HG02970 (cell line): Measurements from ENCODE around the gene EXOSC1.
"Not testable (repeated sequence)": the region's sequence is repeated elsewhere in the genome, so short reads cannot be mapped to it uniquely, and the experiment has no call there.

Source experiments
- ATAC-seq: cut with Tn5 transposase; IDR thresholded peaks from one replicate; pipeline ENCODE4 v1.9.1; 2021; ENCODE audit warnings: mild to moderate bottlenecking, moderate library complexity, moderate number of reproducible peaks; ENCODE audit not compliant: unreplicated experiment, low FRiP score

The EXOSC1 gene

DNA sequence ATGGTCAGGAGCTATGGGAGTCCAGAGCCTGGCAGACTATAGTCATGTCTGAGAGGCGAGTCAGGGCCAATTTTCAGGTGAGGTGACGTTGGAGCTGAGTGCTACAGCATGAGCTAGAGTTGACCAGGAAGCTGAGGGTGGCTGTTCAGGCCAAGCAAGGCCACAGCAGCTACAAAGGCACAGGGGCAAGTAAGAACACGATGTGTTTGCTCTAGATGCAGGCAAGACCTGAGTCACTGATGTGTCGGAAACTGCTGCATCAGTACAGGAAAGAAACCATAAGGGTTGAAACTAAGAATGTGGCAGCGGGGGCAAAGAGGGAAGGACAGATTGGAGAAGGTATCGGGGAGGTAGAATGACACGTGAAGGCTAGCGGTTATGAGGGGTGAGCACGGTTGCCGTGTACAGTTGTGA, 32.9 kb downstream of the EXOSC1 start:
- no peak for ATAC-seq

DNA sequence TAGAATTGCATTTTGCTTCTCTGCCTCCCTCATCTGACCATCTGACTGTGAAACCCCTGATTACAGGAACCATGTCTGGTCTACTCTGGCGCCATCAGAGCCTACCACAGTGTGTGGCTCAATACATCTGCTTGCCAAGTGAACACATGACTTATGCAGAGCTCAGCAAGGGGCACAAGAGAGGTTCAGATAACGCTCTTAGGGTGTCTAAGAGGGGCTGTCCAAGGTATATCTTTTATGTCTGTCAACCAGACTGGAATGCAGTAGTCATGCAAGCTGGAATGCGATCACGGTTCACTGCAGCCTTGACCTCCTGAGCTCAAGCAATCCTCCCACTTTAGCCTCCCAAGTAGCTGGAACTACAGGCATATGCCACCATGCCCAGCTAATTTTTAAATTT, 34.4 kb downstream of the EXOSC1 start:
- ATAC-seq, result no peak

DNA sequence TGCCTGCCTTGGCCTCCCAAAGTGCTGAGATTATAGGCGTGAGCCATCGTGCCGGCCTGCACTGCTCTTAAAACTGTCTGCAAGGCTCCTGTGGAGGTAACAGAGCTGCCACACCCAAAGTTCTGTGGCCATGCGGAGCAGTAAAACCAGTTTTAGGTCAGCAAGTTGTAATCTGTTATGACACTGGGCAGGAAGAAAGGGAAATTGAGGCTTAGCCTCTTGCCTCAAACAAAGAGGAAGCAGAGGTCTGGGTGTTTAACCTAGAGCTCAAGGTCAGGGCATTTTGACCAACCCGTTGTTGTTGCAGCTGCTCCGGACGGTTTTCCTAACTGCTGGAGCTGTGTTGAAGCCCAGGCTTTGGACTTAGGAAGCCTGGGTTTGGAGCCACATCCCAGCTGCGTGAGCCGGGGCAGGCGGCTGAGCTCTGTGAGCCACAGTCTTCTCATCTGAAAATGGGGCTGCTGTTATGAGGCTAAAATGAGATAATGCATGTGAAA, 37.3 kb downstream of the EXOSC1 start:
- no peak for ATAC-seq

DNA sequence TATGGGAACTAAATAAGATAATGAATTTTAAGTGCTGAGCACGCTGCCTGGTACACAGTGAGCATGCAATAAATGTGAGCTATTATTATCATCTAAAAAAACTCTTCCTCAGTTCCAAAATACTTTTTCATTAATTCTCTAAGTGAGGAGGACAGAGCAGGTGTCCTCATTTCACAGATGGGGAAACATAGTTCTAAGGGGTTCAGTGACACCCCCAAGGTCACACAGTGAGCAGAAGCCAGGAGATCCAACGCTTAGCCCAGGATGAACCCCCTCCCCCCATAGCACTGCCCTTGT, 37.9 kb downstream of the EXOSC1 start:
- no peak for ATAC-seq

DNA sequence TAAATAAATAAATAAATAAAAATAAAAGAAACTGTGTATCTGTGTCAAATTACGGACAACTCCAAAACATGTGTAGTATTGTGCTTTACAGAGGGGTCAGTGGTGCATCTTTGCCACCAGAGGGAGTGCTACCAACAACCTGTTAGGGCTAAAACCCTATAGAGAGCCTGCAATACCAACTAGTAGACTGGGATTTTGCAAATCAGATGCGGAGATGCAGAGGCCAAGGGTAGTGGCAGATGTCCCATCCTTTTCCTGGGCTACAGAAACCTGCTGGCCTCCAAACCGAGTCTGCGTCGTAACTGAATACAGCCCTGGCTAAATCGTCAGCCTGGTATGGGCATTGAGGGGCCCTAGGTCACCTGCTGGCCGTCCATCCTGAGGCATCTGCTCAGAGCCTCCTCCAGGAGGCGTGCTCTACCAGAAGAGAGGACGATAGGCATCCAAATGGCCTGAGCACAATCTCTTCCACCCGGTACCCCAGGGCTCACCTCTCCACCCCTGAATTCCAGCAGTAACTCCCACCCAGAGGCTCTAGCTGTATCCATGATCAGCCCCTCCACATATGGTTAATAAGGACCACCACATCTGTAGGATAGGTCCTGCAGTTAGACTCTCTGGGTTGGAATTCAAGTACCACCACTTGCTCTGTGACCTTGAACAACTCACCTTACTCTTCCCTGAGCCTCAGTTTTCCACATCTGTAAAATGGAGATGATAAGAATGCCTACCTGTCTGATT, 38.4 kb downstream of the EXOSC1 start:
- ATAC-seq, result peak; percentile 65

DNA sequence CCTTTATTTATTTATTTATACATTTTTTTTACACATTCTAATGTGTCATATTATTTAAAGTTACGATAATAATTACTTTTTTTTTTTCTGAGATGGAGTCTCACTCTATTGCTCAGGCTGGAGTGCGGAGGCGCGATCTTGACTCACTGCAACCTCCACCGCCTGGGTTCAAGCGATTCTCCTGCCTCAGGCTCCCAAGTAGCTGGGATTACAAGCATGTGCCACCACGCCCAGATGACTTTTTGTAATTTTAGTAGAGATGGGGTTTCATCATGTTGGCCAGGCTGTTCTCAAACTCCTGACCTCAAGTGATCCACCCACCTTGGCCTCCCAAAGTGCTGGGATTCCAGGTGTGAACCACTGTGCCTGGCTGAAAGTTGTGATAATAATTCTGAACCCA, 39.3 kb downstream of the EXOSC1 start:
- ATAC-seq, result not testable (repeated sequence)

DNA sequence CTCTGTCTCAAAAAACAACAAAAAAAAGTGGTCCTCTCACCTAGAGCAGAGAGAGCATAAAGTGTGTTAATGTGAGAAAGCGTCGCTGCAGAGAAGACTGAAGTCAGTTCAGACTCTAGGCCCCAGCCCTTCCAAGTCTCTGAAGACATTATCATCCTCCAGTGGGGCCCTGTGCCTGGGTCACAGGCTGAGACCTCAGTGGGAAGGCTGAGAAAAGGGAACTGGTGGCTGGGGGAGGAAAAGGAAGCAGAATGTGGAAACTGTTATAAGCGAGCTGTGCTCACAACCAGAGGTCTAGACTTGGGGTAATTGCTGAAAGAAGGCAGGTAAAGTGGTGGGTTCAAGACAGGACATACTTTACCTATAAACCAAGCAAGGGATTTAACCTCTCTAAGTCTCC, 39.7 kb downstream of the EXOSC1 start:
- no peak for ATAC-seq

DNA sequence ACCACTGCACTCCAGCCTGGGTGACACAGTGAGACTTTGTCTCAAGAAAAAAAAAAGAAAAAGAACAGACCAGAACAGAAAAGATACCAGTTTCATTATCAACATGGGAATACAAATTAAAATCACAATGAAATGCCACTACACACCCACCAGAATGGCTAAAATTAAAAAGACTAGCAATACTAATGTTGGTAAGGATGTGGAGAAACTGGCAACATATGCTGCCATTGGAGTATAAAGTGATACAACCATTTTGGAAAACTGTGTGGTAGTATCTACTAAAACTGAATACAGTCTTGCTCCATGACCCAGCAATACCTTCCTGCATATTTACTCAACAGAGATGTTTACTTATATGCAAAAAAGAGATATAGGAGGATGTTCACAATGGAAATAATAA, 41.8 kb downstream of the EXOSC1 start:
- ATAC-seq, result no peak

DNA sequence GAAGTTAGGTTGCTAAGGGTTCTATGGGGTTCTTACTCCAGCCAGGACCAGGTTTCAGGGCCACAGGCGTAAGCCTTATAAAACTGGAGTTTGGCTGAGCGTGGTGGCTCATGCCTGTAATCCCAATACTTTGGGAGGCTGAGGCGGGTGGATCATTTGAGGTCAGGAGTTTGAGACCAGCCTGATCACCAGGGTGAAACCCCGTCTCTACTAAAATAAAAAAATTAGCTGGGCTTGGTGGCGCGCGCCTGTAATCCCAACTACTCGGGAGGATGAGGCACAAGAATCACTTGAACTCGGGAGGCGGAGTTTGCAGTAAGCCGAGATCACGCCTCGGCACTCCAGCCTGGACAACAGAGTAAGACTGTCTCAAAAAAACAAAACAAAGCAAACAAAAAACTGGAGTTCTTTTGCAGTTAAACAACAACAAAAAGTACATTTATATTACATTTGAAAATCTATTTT, 44.3 kb downstream of the EXOSC1 start:
- no peak for ATAC-seq

DNA sequence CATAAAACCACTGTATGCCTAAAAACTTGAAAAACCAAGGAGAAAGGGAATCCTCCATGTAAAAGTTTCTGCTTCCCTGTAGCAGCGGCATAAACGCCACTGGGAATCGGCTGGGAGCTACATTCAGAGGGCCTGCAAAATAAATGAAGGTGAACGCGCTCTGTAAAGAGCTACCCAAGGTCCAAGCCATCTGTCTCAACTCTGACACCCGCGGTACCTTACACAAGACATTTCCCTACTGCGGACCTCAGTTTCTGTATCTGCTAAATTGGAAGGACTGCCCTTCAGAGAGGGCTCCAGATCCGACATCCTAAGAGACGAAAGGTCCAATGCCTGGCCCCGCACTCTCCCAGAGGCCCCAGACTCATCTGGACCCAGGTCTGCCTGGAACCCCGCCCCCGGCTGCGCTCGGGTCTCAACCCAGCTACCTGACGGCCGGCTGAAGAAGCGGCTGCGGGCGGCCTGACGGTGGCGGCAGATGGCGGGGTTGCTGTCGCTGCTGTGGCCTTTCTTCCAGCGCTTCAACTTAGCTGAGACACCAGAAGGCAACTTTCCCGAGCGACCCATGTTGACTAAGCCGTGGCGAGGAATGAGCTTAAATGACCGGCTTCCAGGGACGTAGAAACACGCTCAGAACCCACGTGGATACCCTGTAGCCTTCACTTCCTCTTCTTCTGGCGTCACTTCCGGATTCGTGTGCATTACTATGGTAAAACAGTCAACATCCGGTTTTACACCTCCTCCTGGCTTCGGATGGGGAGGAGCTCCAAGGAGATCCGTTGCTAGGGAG, 44.9 kb downstream of the EXOSC1 start, which contains the start of gene RRP12:
TSS of gene RRP12 (minus strand) at position 676 of the 790 bp plus-strand sequence. CDS start at position 567, 109 bp downstream.
- peak; percentile 87 for ATAC-seq

DNA sequence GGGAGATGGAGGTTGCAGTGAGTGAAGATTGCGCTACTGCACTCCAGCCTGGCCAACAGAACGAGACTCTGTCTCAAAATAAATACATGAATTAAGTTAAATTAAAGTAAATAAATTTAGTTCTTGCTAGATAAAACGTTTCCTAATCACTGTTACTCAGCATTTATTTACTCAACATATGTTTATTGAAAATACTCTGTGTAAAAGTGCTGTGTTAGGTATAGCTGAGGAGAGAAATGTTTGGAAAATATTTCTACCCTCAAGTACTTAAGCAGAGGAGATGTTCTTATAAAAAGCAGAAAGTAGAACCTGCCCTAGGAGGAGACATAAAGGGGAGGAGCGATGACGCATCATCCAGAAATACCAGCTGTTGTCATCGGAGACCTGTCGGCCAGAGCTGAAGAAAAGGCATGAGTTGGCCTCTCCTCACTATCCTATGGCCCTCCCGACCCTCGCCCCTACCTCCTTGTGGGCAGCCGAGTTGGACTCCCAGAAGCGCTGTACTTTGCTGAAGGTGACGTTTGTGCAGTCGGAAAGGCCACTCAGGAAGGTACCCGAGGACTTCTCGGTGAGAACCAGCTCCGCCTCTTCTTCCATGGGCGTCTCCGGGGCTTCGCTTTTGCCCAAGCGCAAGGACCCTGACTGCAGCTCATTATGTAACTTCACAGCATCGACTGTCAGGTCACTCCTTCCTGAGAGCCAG, 45.8 kb downstream of the EXOSC1 start:
- ATAC-seq, result no peak

DNA sequence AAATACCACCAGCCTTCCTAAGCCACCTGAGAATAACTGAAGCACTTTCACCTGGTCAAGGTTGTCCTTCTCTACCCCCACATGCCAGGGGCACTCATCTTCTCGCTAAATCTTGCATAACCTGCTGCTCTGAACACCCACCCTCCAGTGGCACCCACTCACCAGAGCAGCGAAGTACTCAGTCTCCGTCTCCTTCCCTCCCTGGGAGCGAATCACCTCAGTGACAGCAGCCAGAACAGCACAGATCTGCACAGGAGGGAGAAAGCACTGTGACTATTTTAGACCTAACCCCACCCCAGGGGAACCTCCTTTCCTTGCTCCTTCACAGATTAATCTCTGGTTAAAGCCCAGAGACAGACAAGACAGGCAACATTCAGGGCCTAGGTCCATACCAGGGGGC, 49.8 kb downstream of the EXOSC1 start:
- ATAC-seq, result no peak

DNA sequence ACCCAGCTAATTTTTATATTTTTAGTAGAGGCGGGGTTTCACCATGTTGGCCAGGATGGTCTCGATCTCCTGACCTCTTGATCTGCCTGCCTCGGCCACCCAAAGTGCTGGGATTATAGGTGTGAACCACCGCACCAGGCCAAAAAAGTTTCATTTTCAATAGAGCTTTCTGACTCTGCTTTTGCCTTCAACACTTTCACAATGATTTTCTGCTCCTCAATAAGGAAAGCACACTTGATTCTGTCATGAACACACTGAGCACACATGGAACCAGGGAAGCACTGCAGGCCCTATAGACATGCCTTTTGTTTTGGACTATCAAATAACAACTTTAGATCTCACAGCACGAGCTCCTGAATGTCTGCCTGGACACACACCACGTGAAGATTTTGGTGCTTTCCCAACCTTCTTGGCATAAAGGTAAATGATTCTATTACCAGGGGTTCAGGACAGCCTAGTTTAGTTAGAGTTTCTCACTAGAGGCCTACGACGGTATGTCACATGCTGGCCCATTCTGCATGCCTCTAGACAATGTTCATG, 52.7 kb downstream of the EXOSC1 start:
- no peak for ATAC-seq

DNA sequence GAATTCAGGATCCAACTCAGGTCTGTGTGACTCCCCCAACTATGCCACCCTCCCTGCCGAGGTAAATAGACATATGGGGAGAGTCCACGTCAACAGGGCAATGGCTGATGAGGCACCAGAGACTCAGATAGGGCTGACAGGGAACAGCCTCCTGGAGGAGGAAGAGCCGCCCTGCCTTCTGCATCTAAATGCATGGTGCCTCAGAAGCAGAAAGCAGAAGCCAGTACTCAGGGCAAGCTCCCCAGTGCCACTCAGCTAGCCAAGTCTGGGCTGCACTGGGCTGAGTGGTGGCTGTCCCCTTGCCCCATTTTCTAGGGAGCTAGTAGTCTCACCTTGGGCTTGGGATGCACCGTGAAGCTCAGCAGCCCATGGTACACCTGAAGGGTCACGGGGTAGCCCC, 55.7 kb downstream of the EXOSC1 start:
- no peak for ATAC-seq

DNA sequence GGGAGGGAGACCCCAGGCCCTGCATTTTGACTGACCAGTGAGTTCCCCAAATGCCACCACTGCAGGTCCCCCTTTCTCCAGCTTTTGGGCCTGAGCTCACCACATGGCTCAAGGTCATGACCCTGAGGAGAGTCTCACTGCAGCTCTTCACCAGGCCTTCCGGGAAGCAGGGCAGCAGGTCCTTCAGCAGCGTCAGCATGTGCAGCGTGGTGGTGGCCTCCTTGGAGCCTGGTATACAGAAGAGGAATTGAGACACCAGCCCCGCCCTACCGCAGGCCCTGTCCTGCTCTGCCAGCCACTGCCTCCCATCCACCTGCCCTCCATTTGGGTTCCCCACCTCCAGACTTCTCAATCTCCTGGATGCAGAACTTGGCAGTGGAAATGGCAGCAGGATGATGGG, 57.7 kb downstream of the EXOSC1 start:
- ATAC-seq, result no peak
